ENCODE measurements around the gene DYNC1LI1.

Gene DYNC1LI1

DNA sequence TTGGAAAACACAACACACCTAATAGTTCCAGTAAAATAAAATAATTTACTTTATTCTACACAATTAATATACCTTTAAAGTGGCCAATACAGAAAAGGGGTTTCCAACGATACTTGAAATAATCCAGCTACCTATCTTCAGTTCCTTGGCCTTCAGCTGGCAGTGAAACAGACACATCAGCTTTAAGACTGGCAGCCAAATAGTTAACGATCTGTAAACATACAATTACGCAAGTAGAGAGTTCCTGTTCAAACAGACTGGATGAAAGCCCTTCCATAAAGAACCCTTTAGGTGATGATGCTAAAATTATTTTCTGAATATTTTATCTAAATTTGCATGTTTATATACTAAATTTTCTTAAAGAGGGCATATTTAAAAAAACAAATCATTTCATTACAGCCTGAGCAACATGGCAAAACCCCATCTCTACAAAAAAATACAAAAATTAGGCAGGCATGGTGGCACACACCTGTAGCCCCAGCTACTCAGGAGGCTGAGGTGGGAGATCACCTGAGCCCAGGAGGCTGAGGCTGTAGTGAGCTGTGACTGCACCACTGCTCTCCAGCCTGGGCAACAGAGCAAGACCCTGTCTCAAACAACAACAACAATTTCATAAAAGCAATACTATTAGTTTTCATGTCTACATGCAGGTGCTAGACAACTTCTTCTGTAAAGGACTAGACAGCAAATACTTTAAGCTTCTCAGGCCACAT lies 12.9 kb downstream of the DYNC1LI1 start:
- Histone ChIP-seq H4K8ac (ENCODE audit: low read depth, low read length) (no peak overlapping the region), H3K18ac (ENCODE audit: low read length) (no peak overlapping the region), H3K4me3 (ENCODE audit: low read depth, low read length) (no peak overlapping the region), H3K9me3 (ENCODE audit: insufficient read depth, low read depth, low read length) (no peaks in the 10 kb centered on the region), H3K9ac (ENCODE audit: low read length) (no peak overlapping the region), H3K14ac (ENCODE audit: low read length) (no peak overlapping the region), H2BK120ac (ENCODE audit: insufficient read depth, low read length, poor library complexity) (no peak overlapping the region), H3K23ac (ENCODE audit: low read length) (no peak overlapping the region), H4K12ac (ENCODE audit: low read depth, low read length) (no peak overlapping the region), H2AFZ (ENCODE audit: insufficient read depth, low read length, poor library complexity) (no peak overlapping the region), H3K4me2 (ENCODE audit: low read length) (no peak overlapping the region), H3K79me2 (ENCODE audit: control insufficient read depth, insufficient read depth, low read length, poor library complexity) (no peaks in the 10 kb centered on the region), H2BK12ac (ENCODE audit: low read length) (no peak overlapping the region), H3K27ac (ENCODE audit: low read depth, low read length) (no peak overlapping the region), H3K27me3 (ENCODE audit: insufficient read depth, low read length) (no peaks in the 10 kb centered on the region), H2BK5ac (ENCODE audit: low read depth, low read length, poor library complexity) (no peak overlapping the region), H3K4me1 (ENCODE audit: control insufficient read depth in 1 of 2, insufficient read depth in 2 of 2, low read length in 2 of 2) (no peaks in the 10 kb centered on the region), H4K91ac (ENCODE audit: low read depth, low read length) (no peak overlapping the region), H2AK5ac (ENCODE audit: low read length) (no peak overlapping the region), H3K4ac (ENCODE audit: low read depth, low read length) (no peak overlapping the region), H3K79me1 (ENCODE audit: low read length) (no peaks in the 10 kb centered on the region), H3K36me3 (ENCODE audit: control insufficient read depth in 1 of 2, insufficient read depth in 2 of 2, low read length in 2 of 2) (peaks cover 0 to 5% of the 10 kb centered on the region in 2 experiments)
- DNase-seq = no peak
- WGBS (ENCODE audit: extremely low coverage, insufficient coverage, insufficient read length) = no CpG with 5 or more reads among the region's 3 CpGs

DNA sequence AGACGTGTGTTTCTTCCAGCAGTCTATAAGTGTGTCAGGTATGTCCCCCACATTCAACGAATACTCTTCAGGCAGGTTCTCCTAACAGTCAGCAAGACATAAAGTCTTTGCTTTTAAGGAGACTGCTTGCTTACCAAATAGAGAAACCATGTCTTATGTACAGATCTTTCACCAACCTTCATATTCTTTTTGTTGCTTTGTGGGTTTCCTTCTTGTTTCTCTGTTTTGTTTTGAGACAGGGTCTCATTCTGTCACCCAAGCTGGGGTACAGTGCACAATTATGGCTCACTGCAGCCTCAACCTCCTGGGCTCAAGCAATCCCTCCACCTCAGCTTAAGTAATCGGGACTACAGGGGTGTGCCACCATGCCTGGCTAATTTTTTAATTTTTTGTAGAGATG lies 14.3 kb downstream of the DYNC1LI1 start:
- no peak for DNase-seq
- H4K12ac ChIP-seq (ENCODE audit: low read depth, low read length) = no peak overlapping the region
- H3K79me2 ChIP-seq (ENCODE audit: control insufficient read depth, insufficient read depth, low read length, poor library complexity) = no peaks in the 10 kb centered on the region
- H4K8ac ChIP-seq (ENCODE audit: low read depth, low read length) = no peak overlapping the region
- H3K36me3 ChIP-seq (ENCODE audit: control insufficient read depth in 1 of 2, insufficient read depth in 2 of 2, low read length in 2 of 2) = peaks cover 0 to 5% of the 10 kb centered on the region in 2 experiments
- WGBS (ENCODE audit: extremely low coverage, insufficient coverage, insufficient read length) = no CpG with 5 or more reads among the region's 3 CpGs
- H3K4ac ChIP-seq (ENCODE audit: low read depth, low read length) = no peak overlapping the region
- H3K9ac ChIP-seq (ENCODE audit: low read length) = no peak overlapping the region
- no peak overlapping the region for H3K27ac ChIP-seq (ENCODE audit: low read depth, low read length)
- H2BK120ac ChIP-seq (ENCODE audit: insufficient read depth, low read length, poor library complexity) = no peak overlapping the region
- no peak overlapping the region for H2AFZ ChIP-seq (ENCODE audit: insufficient read depth, low read length, poor library complexity)
- no peak overlapping the region for H3K4me3 ChIP-seq (ENCODE audit: low read depth, low read length)
- H3K9me3 ChIP-seq (ENCODE audit: insufficient read depth, low read depth, low read length) = no peaks in the 10 kb centered on the region
- H3K79me1 ChIP-seq (ENCODE audit: low read length) = no peaks in the 10 kb centered on the region
- no peaks in the 10 kb centered on the region for H3K4me1 ChIP-seq (ENCODE audit: control insufficient read depth in 1 of 2, insufficient read depth in 2 of 2, low read length in 2 of 2)
- no peak overlapping the region for H2BK12ac ChIP-seq (ENCODE audit: low read length)
- no peak overlapping the region for H4K91ac ChIP-seq (ENCODE audit: low read depth, low read length)
- no peaks in the 10 kb centered on the region for H3K27me3 ChIP-seq (ENCODE audit: insufficient read depth, low read length)
- no peak overlapping the region for H2BK5ac ChIP-seq (ENCODE audit: low read depth, low read length, poor library complexity)
- H3K18ac ChIP-seq (ENCODE audit: low read length) = no peak overlapping the region
- H3K14ac ChIP-seq (ENCODE audit: low read length) = no peak overlapping the region
- no peak overlapping the region for H2AK5ac ChIP-seq (ENCODE audit: low read length)
- no peak overlapping the region for H3K23ac ChIP-seq (ENCODE audit: low read length)
- no peak overlapping the region for H3K4me2 ChIP-seq (ENCODE audit: low read length)

DNA sequence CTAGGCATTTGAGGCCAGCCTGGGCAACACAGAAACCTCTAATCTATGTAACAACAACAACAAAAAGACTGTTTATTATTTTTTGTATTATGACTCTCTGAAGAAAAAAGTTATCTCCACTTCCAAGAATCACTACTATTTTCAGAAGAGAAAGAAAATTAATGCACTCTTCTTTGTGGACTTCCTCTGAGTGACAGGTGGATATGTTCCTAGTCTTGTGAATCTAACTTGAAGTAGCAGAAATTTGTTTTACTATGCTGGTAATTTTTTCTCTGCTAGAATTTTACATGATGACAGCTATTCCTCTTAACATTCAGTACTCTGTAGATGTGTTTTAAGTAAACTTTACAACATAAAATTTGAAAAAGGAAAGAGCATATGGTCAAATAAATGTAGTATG lies 16.7 kb downstream of the DYNC1LI1 start:
- H3K18ac ChIP-seq (ENCODE audit: low read length) = no peak overlapping the region
- no peaks in the 10 kb centered on the region for H3K79me1 ChIP-seq (ENCODE audit: low read length)
- no peak overlapping the region for H4K12ac ChIP-seq (ENCODE audit: low read depth, low read length)
- no peak overlapping the region for H2AFZ ChIP-seq (ENCODE audit: insufficient read depth, low read length, poor library complexity)
- no peaks in the 10 kb centered on the region for H3K36me3 ChIP-seq (ENCODE audit: control insufficient read depth in 1 of 2, insufficient read depth in 2 of 2, low read length in 2 of 2)
- no peak overlapping the region for H4K91ac ChIP-seq (ENCODE audit: low read depth, low read length)
- no peaks in the 10 kb centered on the region for H3K79me2 ChIP-seq (ENCODE audit: control insufficient read depth, insufficient read depth, low read length, poor library complexity)
- H3K23ac ChIP-seq (ENCODE audit: low read length) = no peak overlapping the region
- H2AK5ac ChIP-seq (ENCODE audit: low read length) = no peak overlapping the region
- no peak overlapping the region for H3K9ac ChIP-seq (ENCODE audit: low read length)
- no peak overlapping the region for H2BK120ac ChIP-seq (ENCODE audit: insufficient read depth, low read length, poor library complexity)
- no peak overlapping the region for H3K14ac ChIP-seq (ENCODE audit: low read length)
- no peak overlapping the region for H3K4ac ChIP-seq (ENCODE audit: low read depth, low read length)
- no peak overlapping the region for H3K4me3 ChIP-seq (ENCODE audit: low read depth, low read length)
- no peak overlapping the region for H2BK12ac ChIP-seq (ENCODE audit: low read length)
- no peaks in the 10 kb centered on the region for H3K9me3 ChIP-seq (ENCODE audit: insufficient read depth, low read depth, low read length)
- H2BK5ac ChIP-seq (ENCODE audit: low read depth, low read length, poor library complexity) = no peak overlapping the region
- H3K4me1 ChIP-seq (ENCODE audit: control insufficient read depth in 1 of 2, insufficient read depth in 2 of 2, low read length in 2 of 2) = no peaks in the 10 kb centered on the region
- H4K8ac ChIP-seq (ENCODE audit: low read depth, low read length) = no peak overlapping the region
- H3K27me3 ChIP-seq (ENCODE audit: insufficient read depth, low read length) = no peaks in the 10 kb centered on the region
- DNase-seq = no peak
- H3K27ac ChIP-seq (ENCODE audit: low read depth, low read length) = no peak overlapping the region
- H3K4me2 ChIP-seq (ENCODE audit: low read length) = no peak overlapping the region

DNA sequence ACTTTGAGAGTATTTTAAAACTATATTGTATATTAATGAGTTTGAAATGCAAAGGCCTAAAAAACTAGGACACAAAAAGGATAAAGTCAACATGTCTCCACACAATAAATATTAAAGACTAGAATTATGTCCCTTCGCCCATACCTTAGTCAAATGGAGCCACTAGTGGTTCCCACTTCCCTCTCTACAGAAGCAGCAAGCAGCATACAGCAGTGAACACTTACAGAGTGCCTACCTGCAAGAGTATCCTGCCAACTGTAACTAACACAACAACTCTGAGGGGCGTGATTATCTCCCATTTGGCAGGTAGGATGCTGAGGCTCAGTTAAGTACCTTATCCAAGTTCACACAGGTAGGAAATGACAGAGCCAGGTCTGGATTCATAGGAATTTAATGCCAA lies 17.2 kb downstream of the DYNC1LI1 start:
- H2BK120ac ChIP-seq (ENCODE audit: insufficient read depth, low read length, poor library complexity) = no peak overlapping the region
- H3K23ac ChIP-seq (ENCODE audit: low read length) = no peak overlapping the region
- no CpG with 5 or more reads among the region's 2 CpGs for WGBS (ENCODE audit: extremely low coverage, insufficient coverage, insufficient read length)
- no peak for DNase-seq
- no peak overlapping the region for H4K91ac ChIP-seq (ENCODE audit: low read depth, low read length)
- H3K4me2 ChIP-seq (ENCODE audit: low read length) = no peak overlapping the region
- no peaks in the 10 kb centered on the region for H3K36me3 ChIP-seq (ENCODE audit: control insufficient read depth in 1 of 2, insufficient read depth in 2 of 2, low read length in 2 of 2)
- H2BK12ac ChIP-seq (ENCODE audit: low read length) = no peak overlapping the region
- H3K79me1 ChIP-seq (ENCODE audit: low read length) = no peaks in the 10 kb centered on the region
- H3K14ac ChIP-seq (ENCODE audit: low read length) = no peak overlapping the region
- H3K18ac ChIP-seq (ENCODE audit: low read length) = no peak overlapping the region
- no peaks in the 10 kb centered on the region for H3K79me2 ChIP-seq (ENCODE audit: control insufficient read depth, insufficient read depth, low read length, poor library complexity)
- H3K4me1 ChIP-seq (ENCODE audit: control insufficient read depth in 1 of 2, insufficient read depth in 2 of 2, low read length in 2 of 2) = no peaks in the 10 kb centered on the region
- H2AFZ ChIP-seq (ENCODE audit: insufficient read depth, low read length, poor library complexity) = no peak overlapping the region
- no peak overlapping the region for H2BK5ac ChIP-seq (ENCODE audit: low read depth, low read length, poor library complexity)
- H3K9me3 ChIP-seq (ENCODE audit: insufficient read depth, low read depth, low read length) = no peaks in the 10 kb centered on the region
- no peak overlapping the region for H2AK5ac ChIP-seq (ENCODE audit: low read length)
- H3K9ac ChIP-seq (ENCODE audit: low read length) = no peak overlapping the region
- H3K27me3 ChIP-seq (ENCODE audit: insufficient read depth, low read length) = no peaks in the 10 kb centered on the region
- H4K12ac ChIP-seq (ENCODE audit: low read depth, low read length) = no peak overlapping the region
- H3K27ac ChIP-seq (ENCODE audit: low read depth, low read length) = no peak overlapping the region
- no peak overlapping the region for H3K4ac ChIP-seq (ENCODE audit: low read depth, low read length)
- H4K8ac ChIP-seq (ENCODE audit: low read depth, low read length) = no peak overlapping the region
- H3K4me3 ChIP-seq (ENCODE audit: low read depth, low read length) = no peak overlapping the region

Data from trophoblast cell (in vitro differentiated cells and primary cell).